Osteoblast (primary cell): ENCODE measurements around the gene VTI1B. TPM values are rescaled to one million over a fixed set of nuclear protein-coding genes. Genes with fewer than 3 reads are reported as not detected.
"Not testable (repeated sequence)": the region's sequence is repeated elsewhere in the genome, so short reads cannot be mapped to it uniquely, and the experiment has no call there.

Source experiments
- DNase-seq: peaks from one replicate; pipeline ENCODE4 v3.0.0; 2011; ENCODE audit warnings: low spot score, mixed read lengths; ENCODE audit not compliant: insufficient read length; ENCODE audit errors: missing footprints
- H2AFZ ChIP-seq: 2 replicates; pipeline ENCODE4 v1.6.0; 2011; ENCODE audit warnings: mild to moderate bottlenecking, low read length
- H3K27ac ChIP-seq: 2 replicates; pipeline ENCODE4 v1.5.1; 2011; ENCODE audit warnings: mild to moderate bottlenecking, low read depth, low read length, moderate library complexity
- H3K27me3 ChIP-seq: 2 replicates; pipeline ENCODE4 v1.6.0; 2012; ENCODE audit warnings: mild to moderate bottlenecking, control low read depth, inconsistent platforms, low read length, moderate library complexity; ENCODE audit not compliant: insufficient read depth
- H3K36me3 ChIP-seq: 2 replicates; pipeline ENCODE4 v1.5.1; 2011; ENCODE audit warnings: mild to moderate bottlenecking, low read length, control low read depth, moderate library complexity; ENCODE audit not compliant: insufficient read depth
- H3K4me1 ChIP-seq: 2 replicates; pipeline ENCODE4 v1.5.1; 2011; ENCODE audit warnings: mild to moderate bottlenecking, low read length, control low read depth, moderate library complexity; ENCODE audit not compliant: insufficient read depth
- H3K4me2 ChIP-seq: 2 replicates; pipeline ENCODE4 v1.6.0; 2011; ENCODE audit warnings: mild to moderate bottlenecking, low read length; ENCODE audit not compliant: insufficient read depth
- H3K4me3 ChIP-seq: fragments of 200-600 bp; sonication (generic); 3 replicates; pipeline ENCODE4 v1.5.1; 2012; ENCODE audit warnings: mild to moderate bottlenecking, low read length, inconsistent platforms; ENCODE audit not compliant: insufficient read depth
- H3K79me2 ChIP-seq: 2 replicates; pipeline ENCODE4 v1.6.0; 2012; ENCODE audit warnings: mild to moderate bottlenecking, low read length, control low read depth, inconsistent platforms; ENCODE audit not compliant: insufficient read depth
- H3K9me3 ChIP-seq: 2 replicates; pipeline ENCODE4 v1.5.1; 2011; ENCODE audit warnings: low read depth, low read length, control low read depth
- H4K20me1 ChIP-seq: 2 replicates; pipeline ENCODE4 v1.6.0; 2012; ENCODE audit warnings: mild to moderate bottlenecking, low read length, control low read depth; ENCODE audit not compliant: insufficient read depth
- total RNA-seq: library from RNA; depleted of rRNA; stranded (reverse); fragments of >200 nt; gene quantifications from 2 replicates; pipeline ENCODE4 v1.2.3, GENCODE V29; 2012
- TF ChIP-seq, protein P1 (sequence below): IDR thresholded peaks from 2 replicates; pipeline ENCODE4 v1.5.1; 2011; ENCODE audit warnings: mild to moderate bottlenecking, low read depth, low read length, moderate library complexity; ENCODE audit errors: extremely low read depth

The VTI1B gene
- total RNA-seq, 1 donor = 64.1 TPM

- Histone ChIP-seq H3K4me1 (no peaks in the 10 kb centered on the region), H2AFZ (no peak overlapping the region), H3K36me3 (no peaks in the 10 kb centered on the region), H3K79me2 (no peaks in the 10 kb centered on the region), H3K27me3 (peaks cover 19% of the 10 kb centered on the region), H3K27ac (no peak overlapping the region), H3K4me2 (no peak overlapping the region), H3K4me3 (no peak overlapping the region), H3K9me3 (no peaks in the 10 kb centered on the region), H4K20me1 (no peaks in the 10 kb centered on the region)
- no peak for DNase-seq
- TF ChIP-seq, protein P1, sequence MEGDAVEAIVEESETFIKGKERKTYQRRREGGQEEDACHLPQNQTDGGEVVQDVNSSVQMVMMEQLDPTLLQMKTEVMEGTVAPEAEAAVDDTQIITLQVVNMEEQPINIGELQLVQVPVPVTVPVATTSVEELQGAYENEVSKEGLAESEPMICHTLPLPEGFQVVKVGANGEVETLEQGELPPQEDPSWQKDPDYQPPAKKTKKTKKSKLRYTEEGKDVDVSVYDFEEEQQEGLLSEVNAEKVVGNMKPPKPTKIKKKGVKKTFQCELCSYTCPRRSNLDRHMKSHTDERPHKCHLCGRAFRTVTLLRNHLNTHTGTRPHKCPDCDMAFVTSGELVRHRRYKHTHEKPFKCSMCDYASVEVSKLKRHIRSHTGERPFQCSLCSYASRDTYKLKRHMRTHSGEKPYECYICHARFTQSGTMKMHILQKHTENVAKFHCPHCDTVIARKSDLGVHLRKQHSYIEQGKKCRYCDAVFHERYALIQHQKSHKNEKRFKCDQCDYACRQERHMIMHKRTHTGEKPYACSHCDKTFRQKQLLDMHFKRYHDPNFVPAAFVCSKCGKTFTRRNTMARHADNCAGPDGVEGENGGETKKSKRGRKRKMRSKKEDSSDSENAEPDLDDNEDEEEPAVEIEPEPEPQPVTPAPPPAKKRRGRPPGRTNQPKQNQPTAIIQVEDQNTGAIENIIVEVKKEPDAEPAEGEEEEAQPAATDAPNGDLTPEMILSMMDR = no peak
Observed at GRCh38 chr14:67718265-67718664, 43.8 kb upstream of the VTI1B start.

DNA sequence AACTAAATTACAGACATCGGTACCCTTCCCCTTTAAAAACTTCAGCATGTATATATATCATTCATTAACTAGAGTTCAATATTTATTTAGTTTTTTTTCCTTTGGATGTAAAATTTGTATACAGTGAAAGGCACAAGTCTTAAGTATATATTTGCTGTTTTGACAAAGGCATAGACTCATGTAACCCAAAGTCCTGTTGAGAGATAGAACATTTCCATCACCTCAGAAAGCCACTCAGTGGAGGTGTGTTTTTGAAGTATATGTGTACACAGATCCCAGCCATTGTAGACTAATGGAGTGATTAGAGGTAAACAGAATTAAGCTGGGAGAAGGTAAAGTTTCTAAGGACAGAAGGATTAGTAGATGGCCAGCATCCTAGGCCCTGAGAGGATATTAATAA lies 42.6 kb upstream of the VTI1B start:
- TF ChIP-seq, protein P1 = no peak
- H2AFZ ChIP-seq = no peak overlapping the region
- no peak overlapping the region for H3K27ac ChIP-seq
- H3K4me2 ChIP-seq = no peak overlapping the region
- H3K9me3 ChIP-seq = no peaks in the 10 kb centered on the region
- DNase-seq = no peak
- H3K27me3 ChIP-seq = peaks cover 10% of the 10 kb centered on the region
- no peak overlapping the region for H3K4me3 ChIP-seq
- no peaks in the 10 kb centered on the region for H3K4me1 ChIP-seq
- H3K36me3 ChIP-seq = no peaks in the 10 kb centered on the region
- no peaks in the 10 kb centered on the region for H3K79me2 ChIP-seq
- H4K20me1 ChIP-seq = no peaks in the 10 kb centered on the region

DNA sequence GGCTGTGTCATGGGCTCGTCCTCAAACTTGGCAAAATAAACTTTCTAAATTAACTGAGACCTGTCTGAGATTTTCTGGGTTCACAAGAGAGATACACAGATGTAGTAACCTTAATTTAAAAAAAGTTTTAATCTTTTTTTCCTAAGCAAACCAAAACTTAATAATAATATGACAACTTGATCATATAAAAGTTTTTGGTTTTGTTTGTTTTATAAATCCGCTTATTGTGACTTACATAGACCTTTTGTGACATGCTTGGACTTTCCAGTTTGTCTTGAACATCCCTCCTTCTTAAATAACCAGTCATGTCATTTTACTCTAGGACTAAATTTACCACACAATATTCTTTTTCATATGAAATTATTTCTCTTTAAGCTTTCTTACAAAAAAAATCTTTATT lies 35.8 kb upstream of the VTI1B start:
- H3K27ac ChIP-seq = no peak overlapping the region
- H4K20me1 ChIP-seq = no peaks in the 10 kb centered on the region
- no peaks in the 10 kb centered on the region for H3K79me2 ChIP-seq
- no peaks in the 10 kb centered on the region for H3K4me1 ChIP-seq
- no peak for DNase-seq
- H3K4me2 ChIP-seq = no peak overlapping the region
- no peak overlapping the region for H2AFZ ChIP-seq
- H3K36me3 ChIP-seq = no peaks in the 10 kb centered on the region
- no peak overlapping the region for H3K4me3 ChIP-seq
- no peaks in the 10 kb centered on the region for H3K27me3 ChIP-seq
- TF ChIP-seq, protein P1 = no peak
- H3K9me3 ChIP-seq = no peaks in the 10 kb centered on the region

DNA sequence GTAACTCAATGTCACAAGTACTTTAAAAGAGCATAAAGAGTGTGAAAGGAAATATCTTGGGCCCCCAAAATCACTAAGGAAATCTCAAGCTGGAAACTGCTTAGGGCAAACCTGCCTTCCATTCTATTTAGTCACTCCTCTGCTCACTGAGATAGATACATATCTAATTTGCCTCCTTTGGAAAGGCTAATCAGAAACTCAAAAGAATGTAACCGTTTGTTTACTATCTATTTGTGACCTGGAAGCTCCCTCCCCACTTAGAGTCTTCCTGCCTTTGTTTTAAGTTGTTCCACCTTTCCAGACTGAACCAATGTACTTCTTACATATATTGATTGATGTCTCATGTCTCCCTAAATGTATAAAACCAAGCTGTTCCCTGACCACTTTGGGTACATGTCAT lies 35.4 kb upstream of the VTI1B start:
- H3K4me2 ChIP-seq, H3K4me3 ChIP-seq, H3K27me3 ChIP-seq, H3K4me1 ChIP-seq, H3K9me3 ChIP-seq, H3K36me3 ChIP-seq, H4K20me1 ChIP-seq, H3K79me2 ChIP-seq, H3K27ac ChIP-seq, DNase-seq, H2AFZ ChIP-seq: not testable (repeated sequence)

- H3K4me3 ChIP-seq, H3K4me1 ChIP-seq, H2AFZ ChIP-seq, H3K79me2 ChIP-seq, H3K9me3 ChIP-seq, H3K36me3 ChIP-seq, H3K4me2 ChIP-seq, H3K27ac ChIP-seq, DNase-seq, H3K27me3 ChIP-seq, H4K20me1 ChIP-seq: not testable (repeated sequence)
Observed at GRCh38 chr14:67709346-67709745, 34.9 kb upstream of the VTI1B start.
